ENCODE measurements around the gene CHRNB1. TPM values are rescaled to one million over a fixed set of nuclear protein-coding genes. Genes with fewer than 3 reads are reported as not detected.

CHRNB1 gene
- total RNA-seq, 1 donor from 2014 or later = 21.3 TPM

DNA sequence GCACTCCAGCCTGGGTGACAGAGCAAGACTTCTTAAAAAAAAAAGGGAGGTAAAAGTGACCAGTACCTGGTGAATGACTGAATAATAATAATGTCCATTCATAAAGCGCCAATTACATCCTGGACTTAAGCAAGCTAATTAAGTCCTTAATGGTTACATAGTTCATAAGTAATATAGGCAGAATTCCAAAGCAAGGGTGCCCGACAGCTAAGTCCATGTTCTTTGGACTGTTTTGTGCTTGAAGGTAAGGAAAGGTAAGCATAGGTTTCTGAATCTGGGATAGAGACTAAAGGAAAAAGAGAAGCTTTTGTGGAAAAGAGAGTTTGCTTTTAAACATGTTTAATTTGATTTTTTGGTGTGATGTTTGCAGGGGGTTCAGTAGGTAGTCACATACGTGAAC, 49.1 kb downstream of the CHRNB1 start:
- no peak overlapping the region for H3K4me3 ChIP-seq (ENCODE audit: low read depth, low read length)
- no peak for DNase-seq (ENCODE audit: low read depth)
- TF ChIP-seq, protein P1, sequence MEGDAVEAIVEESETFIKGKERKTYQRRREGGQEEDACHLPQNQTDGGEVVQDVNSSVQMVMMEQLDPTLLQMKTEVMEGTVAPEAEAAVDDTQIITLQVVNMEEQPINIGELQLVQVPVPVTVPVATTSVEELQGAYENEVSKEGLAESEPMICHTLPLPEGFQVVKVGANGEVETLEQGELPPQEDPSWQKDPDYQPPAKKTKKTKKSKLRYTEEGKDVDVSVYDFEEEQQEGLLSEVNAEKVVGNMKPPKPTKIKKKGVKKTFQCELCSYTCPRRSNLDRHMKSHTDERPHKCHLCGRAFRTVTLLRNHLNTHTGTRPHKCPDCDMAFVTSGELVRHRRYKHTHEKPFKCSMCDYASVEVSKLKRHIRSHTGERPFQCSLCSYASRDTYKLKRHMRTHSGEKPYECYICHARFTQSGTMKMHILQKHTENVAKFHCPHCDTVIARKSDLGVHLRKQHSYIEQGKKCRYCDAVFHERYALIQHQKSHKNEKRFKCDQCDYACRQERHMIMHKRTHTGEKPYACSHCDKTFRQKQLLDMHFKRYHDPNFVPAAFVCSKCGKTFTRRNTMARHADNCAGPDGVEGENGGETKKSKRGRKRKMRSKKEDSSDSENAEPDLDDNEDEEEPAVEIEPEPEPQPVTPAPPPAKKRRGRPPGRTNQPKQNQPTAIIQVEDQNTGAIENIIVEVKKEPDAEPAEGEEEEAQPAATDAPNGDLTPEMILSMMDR (conservative IDR thresholded peaks at IDR 0.05; ENCODE audit: low read depth, low read length) = no peak

DNA sequence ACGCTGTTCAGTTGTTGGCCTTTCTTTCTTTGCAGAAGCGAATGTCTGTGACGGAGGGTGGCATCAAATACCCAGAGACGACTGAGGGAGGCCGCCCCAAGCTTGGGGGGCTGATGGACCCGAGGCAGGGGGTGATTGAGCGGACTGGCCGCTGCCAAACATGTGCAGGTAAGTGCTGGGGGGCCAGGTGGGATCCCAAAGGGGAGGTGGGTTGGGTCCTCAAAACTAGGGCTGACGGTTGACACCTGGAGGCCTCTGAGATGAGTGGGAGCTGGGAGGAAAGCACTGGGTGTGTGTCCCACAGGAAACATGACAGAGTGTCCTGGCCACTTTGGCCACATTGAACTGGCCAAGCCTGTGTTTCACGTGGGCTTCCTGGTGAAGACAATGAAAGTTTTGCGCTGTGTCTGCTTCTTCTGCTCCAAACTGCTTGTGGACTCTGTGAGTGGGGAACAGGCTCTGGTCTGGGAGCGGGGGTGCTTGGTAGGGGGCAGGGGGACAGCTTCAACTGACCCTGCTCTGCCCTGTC, 51.1 kb downstream of the CHRNB1 start:
- H3K4me3 ChIP-seq (ENCODE audit: low read depth, low read length) = no peak overlapping the region
- TF ChIP-seq, protein P1 (conservative IDR thresholded peaks at IDR 0.05; ENCODE audit: low read depth, low read length) = no peak
- no peak for DNase-seq (ENCODE audit: low read depth)

DNA sequence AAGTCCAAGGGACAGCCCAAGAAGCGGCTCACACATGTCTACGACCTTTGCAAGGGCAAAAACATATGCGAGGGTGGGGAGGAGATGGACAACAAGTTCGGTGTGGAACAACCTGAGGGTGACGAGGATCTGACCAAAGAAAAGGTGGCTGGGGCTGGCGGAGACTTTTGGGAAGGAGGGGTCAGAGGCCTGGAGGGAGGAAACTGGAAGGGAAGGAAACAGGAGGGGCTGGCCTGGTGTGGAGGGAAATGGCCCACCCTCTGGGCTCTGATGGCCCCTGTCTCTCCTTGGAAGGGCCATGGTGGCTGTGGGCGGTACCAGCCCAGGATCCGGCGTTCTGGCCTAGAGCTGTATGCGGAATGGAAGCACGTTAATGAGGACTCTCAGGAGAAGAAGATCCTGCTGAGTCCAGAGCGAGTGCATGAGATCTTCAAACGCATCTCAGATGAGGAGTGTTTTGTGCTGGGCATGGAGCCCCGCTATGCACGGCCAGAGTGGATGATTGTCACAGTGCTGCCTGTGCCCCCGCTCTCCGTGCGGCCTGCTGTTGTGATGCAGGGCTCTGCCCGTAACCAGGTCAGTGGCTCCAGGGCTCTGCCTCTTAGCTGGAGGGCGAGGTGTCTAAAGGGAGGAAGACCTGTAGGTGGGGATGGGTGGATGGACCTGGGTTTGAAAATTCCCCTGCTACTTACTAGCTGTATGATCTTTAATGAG, 51.8 kb downstream of the CHRNB1 start:
- DNase-seq (ENCODE audit: low read depth) = no peak
- TF ChIP-seq, protein P1 (conservative IDR thresholded peaks at IDR 0.05; ENCODE audit: low read depth, low read length) = no peak
- H3K4me3 ChIP-seq (ENCODE audit: low read depth, low read length) = no peak overlapping the region

DNA sequence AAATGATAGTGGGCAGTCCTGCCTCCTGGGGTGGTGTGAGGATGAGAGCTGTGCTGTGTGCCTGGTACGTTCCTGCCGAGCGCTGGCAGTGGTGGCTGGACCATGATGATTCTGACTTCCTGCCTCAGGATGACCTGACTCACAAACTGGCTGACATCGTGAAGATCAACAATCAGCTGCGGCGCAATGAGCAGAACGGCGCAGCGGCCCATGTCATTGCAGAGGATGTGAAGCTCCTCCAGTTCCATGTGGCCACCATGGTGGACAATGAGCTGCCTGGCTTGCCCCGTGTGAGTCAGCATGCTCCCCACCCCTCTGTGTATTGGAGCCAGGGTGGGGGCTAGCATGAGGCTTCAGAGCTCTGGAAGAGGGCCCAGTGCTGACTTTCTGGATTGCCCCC, 52.4 kb downstream of the CHRNB1 start:
- no peak for DNase-seq (ENCODE audit: low read depth)
- no peak overlapping the region for H3K4me3 ChIP-seq (ENCODE audit: low read depth, low read length)
- TF ChIP-seq, protein P1 (conservative IDR thresholded peaks at IDR 0.05; ENCODE audit: low read depth, low read length) = no peak

DNA sequence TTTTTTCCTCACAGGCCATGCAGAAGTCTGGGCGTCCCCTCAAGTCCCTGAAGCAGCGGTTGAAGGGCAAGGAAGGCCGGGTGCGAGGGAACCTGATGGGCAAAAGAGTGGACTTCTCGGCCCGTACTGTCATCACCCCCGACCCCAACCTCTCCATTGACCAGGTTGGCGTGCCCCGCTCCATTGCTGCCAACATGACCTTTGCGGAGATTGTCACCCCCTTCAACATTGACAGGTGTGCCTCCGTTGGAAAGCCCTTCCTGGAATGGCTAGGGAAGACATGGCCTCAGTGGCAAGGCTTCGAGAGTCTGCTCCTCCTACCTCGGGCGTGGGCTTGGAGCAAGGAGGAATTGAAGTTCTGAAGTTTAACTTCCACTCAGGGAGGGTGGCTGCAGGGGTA, 52.8 kb downstream of the CHRNB1 start:
- TF ChIP-seq, protein P1 (conservative IDR thresholded peaks at IDR 0.05; ENCODE audit: low read depth, low read length) = no peak
- DNase-seq (ENCODE audit: low read depth) = no peak
- H3K4me3 ChIP-seq (ENCODE audit: low read depth, low read length) = no peak overlapping the region

DNA sequence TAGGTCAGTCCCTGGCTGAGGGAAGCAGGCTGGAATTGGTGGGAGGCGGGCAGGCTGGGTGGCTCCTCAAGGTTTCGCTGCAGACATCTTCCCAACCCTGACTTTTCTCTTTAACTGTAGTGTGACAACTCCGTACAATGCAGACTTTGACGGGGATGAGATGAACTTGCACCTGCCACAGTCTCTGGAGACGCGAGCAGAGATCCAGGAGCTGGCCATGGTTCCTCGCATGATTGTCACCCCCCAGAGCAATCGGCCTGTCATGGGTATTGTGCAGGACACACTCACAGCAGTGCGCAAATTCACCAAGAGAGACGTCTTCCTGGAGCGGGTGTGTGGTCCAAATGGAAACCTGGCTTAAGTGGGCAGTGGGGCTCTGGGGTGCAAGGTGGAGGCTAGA, 54.3 kb downstream of the CHRNB1 start:
- H3K4me3 ChIP-seq (ENCODE audit: low read depth, low read length) = no peak overlapping the region
- TF ChIP-seq, protein P1 (conservative IDR thresholded peaks at IDR 0.05; ENCODE audit: low read depth, low read length) = no peak
- no peak for DNase-seq (ENCODE audit: low read depth)

DNA sequence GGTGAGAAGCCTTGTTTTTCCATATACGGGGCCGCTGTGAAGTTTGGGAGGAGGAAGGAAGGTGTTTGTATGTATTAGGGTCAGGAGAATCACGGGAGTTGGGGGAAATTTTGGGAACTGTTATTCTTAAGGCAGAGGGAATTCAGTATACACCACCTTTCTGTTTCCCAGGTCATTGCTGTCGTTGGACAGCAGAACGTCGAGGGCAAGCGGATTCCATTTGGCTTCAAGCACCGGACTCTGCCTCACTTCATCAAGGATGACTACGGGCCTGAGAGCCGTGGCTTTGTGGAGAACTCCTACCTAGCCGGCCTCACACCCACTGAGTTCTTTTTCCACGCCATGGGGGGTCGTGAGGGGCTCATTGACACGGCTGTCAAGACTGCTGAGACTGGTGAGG, 56.9 kb downstream of the CHRNB1 start:
- no peak for DNase-seq (ENCODE audit: low read depth)
- TF ChIP-seq, protein P1 (conservative IDR thresholded peaks at IDR 0.05; ENCODE audit: low read depth, low read length) = no peak
- H3K4me3 ChIP-seq (ENCODE audit: low read depth, low read length) = no peak overlapping the region

All from epithelial cell of proximal tubule (primary cell).